ENCODE results near the gene TRAIP. TPM values are rescaled to one million over a fixed set of nuclear protein-coding genes. Genes with fewer than 3 reads are reported as not detected.
A peak's percentile ranks its signal among the peaks of the same experiment; 100 is the strongest.

TRAIP gene
- total RNA-seq, 1 experiment from 2014 or later: 18.5 TPM

GRCh38 chr3:49803465-49804140 is 52.8 kb downstream of the TRAIP start:
- no peaks in the 10 kb centered on the region for H3K4me1 ChIP-seq (ENCODE audit: control insufficient read depth, insufficient read depth, low read length)
- H3K27me3 ChIP-seq (ENCODE audit: control insufficient read depth, insufficient read depth, low read length): no peaks in the 10 kb centered on the region
- ChIA-PET POLR2A (no interaction called here), CTCF (interaction anchor here (0.5 to 2.7 kb wide), 10 partner anchors 13 to 243 kb away, joined by 3 to 19 read pairs (median 5); partner anchors contain the start of gene MON1A)
- in situ Hi-C loops (cut with HindIII; ENCODE audit: low pct_unique_long_range_greater_than_20kb, low sequenced_read_pairs) (no loop called here), intact Hi-C loops (cut with micrococcal nuclease; ENCODE audit: unreplicated experiment) (loop anchor here (5.0 kb wide), 1 partner anchor 104 kb away; no protein-coding TSS in a partner anchor)
- DNase-seq (ENCODE audit: low read depth, low spot score) (no peak), ATAC-seq (peak; percentile 39)
- no peaks in the 10 kb centered on the region for H3K36me3 ChIP-seq (ENCODE audit: control insufficient read depth, insufficient read depth, low read length)
- no peaks in the 10 kb centered on the region for H3K9me3 ChIP-seq (ENCODE audit: control insufficient read depth, insufficient read depth, low read depth, low read length)
- no TSS peak for BruUV-seq (replicated peaks)
- no peak overlapping the region for H3K27ac ChIP-seq (ENCODE audit: low read length)
- H3K4me3 ChIP-seq (ENCODE audit: low read depth in 2 of 2, low read length in 2 of 2): peak overlapping the region; percentile 80
- TF ChIP-seq CTCF (IDR thresholded peaks at IDR 0.05) (no peak), TCF7L2 (IDR thresholded peaks at IDR 0.05; ENCODE audit: low read depth, low read length) (no peak), SIN3A (IDR thresholded peaks at IDR 0.05; ENCODE audit: borderline replicate concordance, insufficient read depth, low read depth, low read length) (no peak), POLR2AphosphoS5 (IDR thresholded peaks at IDR 0.05; ENCODE audit: low read depth, low read length) (no peak), REST (IDR thresholded peaks at IDR 0.05; ENCODE audit: insufficient read depth in 1 of 2, low read depth in 2 of 2, low read length in 1 of 2) (no peak)

- intact Hi-C loops (cut with micrococcal nuclease; ENCODE audit: unreplicated experiment) (loop anchor here (1.0 to 5.0 kb wide), 2 partner anchors 36 to 104 kb away; no protein-coding TSS in a partner anchor), in situ Hi-C loops (cut with HindIII; ENCODE audit: low pct_unique_long_range_greater_than_20kb, low sequenced_read_pairs) (no loop called here)
- Histone ChIP-seq H3K9me3 (ENCODE audit: control insufficient read depth, insufficient read depth, low read depth, low read length) (no peaks in the 10 kb centered on the region), H3K27ac (ENCODE audit: low read length) (peak within 1 kb of the TSS; percentile 61), H3K4me1 (ENCODE audit: control insufficient read depth, insufficient read depth, low read length) (no peaks in the 10 kb centered on the region), H3K4me3 (ENCODE audit: low read depth in 2 of 2, low read length in 2 of 2) (peak within 1 kb of the TSS; percentile 80), H3K36me3 (ENCODE audit: control insufficient read depth, insufficient read depth, low read length) (no peaks in the 10 kb centered on the region), H3K27me3 (ENCODE audit: control insufficient read depth, insufficient read depth, low read length) (no peaks in the 10 kb centered on the region)
- ChIA-PET CTCF (interaction anchor here (0.5 to 2.7 kb wide), 10 partner anchors 12 to 244 kb away, joined by 3 to 19 read pairs (median 5); partner anchors contain the start of gene MON1A), POLR2A (interaction anchor here (0.6 kb wide), 1 partner anchor 68 kb away, joined by 12 read pairs; no protein-coding TSS in a partner anchor)
- TF ChIP-seq TCF7L2 (IDR thresholded peaks at IDR 0.05; ENCODE audit: low read depth, low read length) (no peak), POLR2AphosphoS5 (IDR thresholded peaks at IDR 0.05; ENCODE audit: low read depth, low read length) (no peak), CTCF (IDR thresholded peaks at IDR 0.05) (peak; percentile 87), SIN3A (IDR thresholded peaks at IDR 0.05; ENCODE audit: borderline replicate concordance, insufficient read depth, low read depth, low read length) (no peak), REST (IDR thresholded peaks at IDR 0.05; ENCODE audit: insufficient read depth in 1 of 2, low read depth in 2 of 2, low read length in 1 of 2) (peak in 1 of 2 experiments; percentile 62; a peak in 1 of 4 replicates)
- no TSS peak for BruUV-seq (replicated peaks)
- ATAC-seq: peak; percentile 90
- peak; percentile 64 for DNase-seq (ENCODE audit: low read depth, low spot score)
Observed at GRCh38 chr3:49802719-49803464, 53.5 kb downstream of the TRAIP start, which contains the start of gene INKA1. Gene INKA1 (plus strand): TSS chr3:49803261. CDS start chr3:49803393, 132 bp downstream.

Data from Panc1 (cell line).